ENCODE results near the gene XRCC4. TPM values are rescaled to one million over a fixed set of nuclear protein-coding genes. Genes with fewer than 3 reads are reported as not detected.

Gene XRCC4
- polyA plus RNA-seq, 1 donor from 2014 or later = 22.9 TPM

GRCh38 chr5:83034528-83035207 is 42.7 kb upstream of the XRCC4 start:
- TF ChIP-seq SMC3 (conservative IDR thresholded peaks at IDR 0.05; ENCODE audit: poor library complexity) = no peak
- peak; percentile 38 for TF ChIP-seq REST (IDR thresholded peaks at IDR 0.05; ENCODE audit: borderline replicate concordance)
- Histone ChIP-seq H3F3A (ENCODE audit: insufficient read depth, low read length, poor library complexity, severe bottlenecking) (peaks cover 19% of the 10 kb centered on the region), H3K27ac (ENCODE audit: low read length) (peak overlapping the region; percentile 95), H3K9me2 (ENCODE audit: insufficient read depth, low read length) (no peaks in the 10 kb centered on the region), H3K36me3 (ENCODE audit: insufficient read depth, low read length) (no peaks in the 10 kb centered on the region), H3K9me3 (ENCODE audit: low read length) (no peaks in the 10 kb centered on the region), H3K79me2 (replicated peaks; ENCODE audit: insufficient read depth, low read length) (peaks cover 5% of the 10 kb centered on the region), H3K9ac (ENCODE audit: low read length) (peak overlapping the region; percentile 61), H2AFZ (ENCODE audit: low read depth, low read length) (no peak overlapping the region), H3K4me3 (ENCODE audit: low read length) (peak overlapping the region; percentile 32), H3K27me3 (ENCODE audit: insufficient read depth, low read depth, low read length) (no peaks in the 10 kb centered on the region), H3K4me2 (ENCODE audit: low read length) (peak overlapping the region; percentile 4), H4K20me1 (ENCODE audit: insufficient read depth) (no peaks in the 10 kb centered on the region)

GRCh38 chr5:83035373-83036100 is 41.8 kb upstream of the XRCC4 start:
- H3K9ac ChIP-seq (ENCODE audit: low read length) = peak overlapping the region; percentile 61
- no peak overlapping the region for H2AFZ ChIP-seq (ENCODE audit: low read depth, low read length)
- TF ChIP-seq EZH2 (IDR thresholded peaks at IDR 0.05; ENCODE audit: borderline replicate concordance, insufficient read depth, low read length, poor library complexity, severe bottlenecking) (no peak), EP300 (conservative IDR thresholded peaks at IDR 0.05; ENCODE audit: poor library complexity, severe bottlenecking) (no peak), CTCF (IDR thresholded peaks at IDR 0.05; ENCODE audit: poor library complexity, severe bottlenecking) (no peak)
- peak overlapping the region; percentile 4 for H3K4me2 ChIP-seq (ENCODE audit: low read length)
- peak overlapping the region; percentile 95 for H3K27ac ChIP-seq (ENCODE audit: low read length)
- H3K4me3 ChIP-seq (ENCODE audit: low read length) = peak overlapping the region; percentile 32
- no peaks in the 10 kb centered on the region for H3K27me3 ChIP-seq (ENCODE audit: insufficient read depth, low read depth, low read length)
- no peaks in the 10 kb centered on the region for H4K20me1 ChIP-seq (ENCODE audit: insufficient read depth)
- no peaks in the 10 kb centered on the region for H3K9me3 ChIP-seq (ENCODE audit: low read length)
- H3K79me2 ChIP-seq (replicated peaks; ENCODE audit: insufficient read depth, low read length) = peaks cover 5% of the 10 kb centered on the region
- H3F3A ChIP-seq (ENCODE audit: insufficient read depth, low read length, poor library complexity, severe bottlenecking) = peaks cover 19% of the 10 kb centered on the region
- no peaks in the 10 kb centered on the region for H3K9me2 ChIP-seq (ENCODE audit: insufficient read depth, low read length)
- no peaks in the 10 kb centered on the region for H3K36me3 ChIP-seq (ENCODE audit: insufficient read depth, low read length)
